PFSK-1 (cell line): ENCODE data around the gene CEP112.

ENCODE experiments used
- FOXP2 ChIP-seq: optimal IDR thresholded peaks from 2 replicates; pipeline ENCODE3; 2011; ENCODE audit warnings: borderline replicate concordance, control low read depth, inconsistent platforms; ENCODE audit not compliant: insufficient read depth; ENCODE audit errors: extremely low read length, extremely low read depth
- POLR2AphosphoS5 ChIP-seq: IDR thresholded peaks from 2 replicates; pipeline ENCODE4 v1.6.1; 2012; ENCODE audit warnings: low read depth, mild to moderate bottlenecking, control low read depth, low read length, moderate library complexity
- REST ChIP-seq, 2 experiments: IDR thresholded peaks; 2 replicates each; pipeline versions ENCODE4 v1.6.1 to v1.8.0; 2011 to 2012; ENCODE audit warnings: low read depth in 2 of 2, low read length in 2 of 2, control low read depth in 1 of 2, inconsistent platforms in 1 of 2, mild to moderate bottlenecking in 1 of 2, moderate library complexity in 1 of 2; ENCODE audit not compliant: insufficient read depth in 1 of 2
- TAF1 ChIP-seq: IDR thresholded peaks from 2 replicates; pipeline ENCODE4 v1.6.1; 2012; ENCODE audit warnings: low read length, control low read depth, borderline replicate concordance; ENCODE audit not compliant: insufficient read depth

- TF ChIP-seq POLR2AphosphoS5 (no peak), TAF1 (no peak), FOXP2 (no peak), REST (IDR thresholded peaks at IDR 0.05; ENCODE audit: insufficient read depth in 1 of 2, low read depth in 2 of 2, low read length in 2 of 2) (no peak)
Observed at GRCh38 chr17:66178642-66179041, 13.3 kb downstream of the CEP112 start.
